HepG2 (cell line): ENCODE results near the gene TLK1. TPM values are rescaled to one million over a fixed set of nuclear protein-coding genes. Genes with fewer than 3 reads are reported as not detected.

Source experiments
- ATAC-seq: fragments of 200-7000 bp; cut with Tn5 transposase; 3 replicates; pipeline ENCODE4 v1.9.1; 2020; ENCODE audit warnings: mild to moderate bottlenecking, moderate library complexity
- BruUV-seq: library from RNA; stranded (reverse); fragments of 400-500 nt; replicated peaks from 2 replicates; lab custom pipeline; 2021; lab: Mats Ljungman, UMichigan
- CTCF ChIA-PET: fragments of 300-600 bp; formaldehyde crosslinking; extraction: SDS; loops from one replicate; lab custom pipeline; 2021; ENCODE audit warnings: low total read pairs, inconsistent platforms, low intra/inter-chr PET ratio; lab: Yijun Ruan, JAX
- POLR2A ChIA-PET: fragments of 350-600 bp; sonication (Branson Sonifier 250); formaldehyde crosslinking; loops from one replicate; lab custom pipeline; 2020; ENCODE audit warnings: antibody characterized with exemption, inconsistent platforms; lab: Yijun Ruan, JAX
- DNase-seq: peaks from one replicate; pipeline ENCODE4 v3.0.0-alpha.2; 2015; ENCODE audit warnings: low spot score
- FAIRE-seq: peaks from 3 replicates; lab custom pipeline; 2011; peaks lifted over from hg19 to GRCh38; lab: Jason Lieb, UNC
- H2AFZ ChIP-seq: one replicate; pipeline ENCODE4 v1.6.1; 2011; ENCODE audit warnings: low read length, inconsistent platforms
- H3K27ac ChIP-seq: fragments of 300-600 bp; 3 replicates; pipeline ENCODE4 v1.8.0; 2011; ENCODE audit warnings: mixed run types, mild to moderate bottlenecking, mixed read lengths, low read length, inconsistent platforms; ENCODE audit not compliant: insufficient read depth; ENCODE audit errors: extremely low read length
- H3K27me3 ChIP-seq, 2 experiments: fragments of 200-600 bp in 1 of 2; 2 replicates in 1 of 2; 3 replicates in 1 of 2; pipeline versions ENCODE4 v1.6.0 to v1.8.0; 2011; ENCODE audit warnings: low read length in 2 of 2, mild to moderate bottlenecking in 2 of 2, moderate library complexity in 2 of 2, inconsistent platforms in 1 of 2; ENCODE audit not compliant: insufficient read depth in 2 of 2, control insufficient read depth in 1 of 2
- H3K36me3 ChIP-seq, 2 experiments: fragments of 200-600 bp in 1 of 2; replicated peaks in 1 of 2; 2 replicates in 1 of 2; 3 replicates in 1 of 2; pipeline versions ENCODE4 v1.5.1 to v1.8.0; 2011; ENCODE audit warnings: low read length in 2 of 2, inconsistent platforms in 1 of 2; ENCODE audit not compliant: insufficient read depth in 2 of 2, control insufficient read depth in 1 of 2
- H3K4me1 ChIP-seq: 2 replicates; pipeline ENCODE4 v1.5.1; 2012; ENCODE audit warnings: low read length, inconsistent platforms; ENCODE audit not compliant: insufficient read depth
- H3K4me2 ChIP-seq: 2 replicates; pipeline ENCODE4 v1.6.0; 2011; ENCODE audit warnings: low read depth, low read length, inconsistent platforms
- H3K4me3 ChIP-seq, 3 experiments: fragments of 200-600 bp in 1 of 3; sonication (generic), shearing (Covaris generic) in 1 of 3; replicated peaks in 1 of 3; 2 replicates each; pipeline ENCODE4 v1.5.1; 2011 to 2016; ENCODE audit warnings: low read length in 3 of 3, inconsistent platforms in 2 of 3, low read depth in 2 of 3, mild to moderate bottlenecking in 2 of 3, control low read depth in 1 of 3, mixed read lengths in 1 of 3; ENCODE audit not compliant: insufficient read depth in 1 of 3
- H3K79me2 ChIP-seq: one replicate; pipeline ENCODE4 v1.6.1; 2011; ENCODE audit warnings: low read length, inconsistent platforms; ENCODE audit not compliant: insufficient read depth
- H3K9ac ChIP-seq: 2 replicates; pipeline ENCODE4 v1.6.0; 2011; ENCODE audit warnings: mild to moderate bottlenecking, low read depth, low read length, inconsistent platforms; ENCODE audit not compliant: insufficient read depth
- H3K9me3 ChIP-seq: 2 replicates; pipeline ENCODE4 v1.5.1; 2012; ENCODE audit warnings: mild to moderate bottlenecking, low read length
- H4K20me1 ChIP-seq: 2 replicates; pipeline ENCODE4 v1.6.0; 2011; ENCODE audit warnings: inconsistent platforms, mild to moderate bottlenecking, low read length, moderate library complexity; ENCODE audit not compliant: insufficient read depth
- EP300 ChIP-seq, 3 experiments: sonication (generic) in 1 of 3; formaldehyde crosslinking in 1 of 3; IDR thresholded peaks; 2 replicates each; pipeline versions ENCODE4 v1.5.1 to v1.6.1; 2011 to 2020; ENCODE audit warnings: low read depth in 2 of 3, low read length in 2 of 3, borderline replicate concordance in 1 of 3, improper control_type of control experiment in 1 of 3, mild to moderate bottlenecking in 1 of 3, missing genetic modification reagents in 1 of 3, moderate library complexity in 1 of 3
- ETS1 ChIP-seq: sonication (generic); formaldehyde crosslinking; IDR thresholded peaks from 2 replicates; pipeline ENCODE4 v1.4.0; 2020; ENCODE audit warnings: missing genetic modification reagents
- GLI4 ChIP-seq: sonication (generic); formaldehyde crosslinking; IDR thresholded peaks from 2 replicates; pipeline ENCODE4 v1.5.1; 2020; ENCODE audit warnings: missing genetic modification reagents, mild to moderate bottlenecking, moderate library complexity, borderline replicate concordance
- GZF1 ChIP-seq: sonication (generic); formaldehyde crosslinking; IDR thresholded peaks from 2 replicates; pipeline ENCODE4 v1.5.1; 2020; ENCODE audit warnings: mild to moderate bottlenecking, missing genetic modification reagents
- HINFP ChIP-seq: sonication (generic); formaldehyde crosslinking; IDR thresholded peaks from 2 replicates; pipeline ENCODE4 v1.4.0; 2020; ENCODE audit warnings: low read depth, mild to moderate bottlenecking, missing genetic modification reagents
- KAT2B ChIP-seq: fragments of 150-350 bp; IDR thresholded peaks from 2 replicates; pipeline ENCODE4 v1.6.1; 2014; ENCODE audit warnings: low read depth, low read length, borderline replicate concordance
- NPAS2 ChIP-seq: sonication (generic); formaldehyde crosslinking; IDR thresholded peaks from 2 replicates; pipeline ENCODE4 v1.8.0; 2022; ENCODE audit warnings: mild to moderate bottlenecking, missing genetic modification reagents, borderline replicate concordance
- ONECUT2 ChIP-seq: sonication (generic); formaldehyde crosslinking; IDR thresholded peaks from 2 replicates; pipeline ENCODE4 v1.4.0; 2020; ENCODE audit warnings: missing genetic modification reagents
- PLSCR1 ChIP-seq: sonication (generic); formaldehyde crosslinking; IDR thresholded peaks from 2 replicates; pipeline ENCODE4 v1.5.0; 2020; ENCODE audit warnings: missing genetic modification reagents, mild to moderate bottlenecking, borderline replicate concordance
- SNAI1 ChIP-seq: sonication (generic); formaldehyde crosslinking; IDR thresholded peaks from 2 replicates; pipeline ENCODE4 v1.5.0; 2020; ENCODE audit warnings: mild to moderate bottlenecking, missing genetic modification reagents, borderline replicate concordance
- ZBTB20 ChIP-seq: sonication (generic); formaldehyde crosslinking; IDR thresholded peaks from 2 replicates; pipeline ENCODE4 v1.8.1; 2023; ENCODE audit warnings: missing genetic modification reagents, low read depth, mild to moderate bottlenecking, borderline replicate concordance
- ZBTB46 ChIP-seq: sonication (generic); formaldehyde crosslinking; IDR thresholded peaks from 2 replicates; pipeline ENCODE4 v1.4.0; 2020; ENCODE audit warnings: mild to moderate bottlenecking, missing genetic modification reagents, borderline replicate concordance
- ZFP82 ChIP-seq: sonication (generic); formaldehyde crosslinking; IDR thresholded peaks from 2 replicates; pipeline ENCODE4 v1.5.1; 2020; ENCODE audit warnings: mild to moderate bottlenecking, missing genetic modification reagents, borderline replicate concordance
- ZMYM2 ChIP-seq: sonication (generic); formaldehyde crosslinking; IDR thresholded peaks from 2 replicates; pipeline ENCODE4 v1.8.0; 2022; ENCODE audit warnings: mild to moderate bottlenecking, missing genetic modification reagents
- ZNF224 ChIP-seq: sonication (generic); formaldehyde crosslinking; IDR thresholded peaks from 2 replicates; pipeline ENCODE4 v1.5.0; 2020; ENCODE audit warnings: mild to moderate bottlenecking, missing genetic modification reagents
- ZNF414 ChIP-seq: sonication (generic); formaldehyde crosslinking; IDR thresholded peaks from 2 replicates; pipeline ENCODE4 v1.5.0; 2020; ENCODE audit warnings: missing genetic modification reagents
- ZNF577 ChIP-seq: sonication (generic); formaldehyde crosslinking; IDR thresholded peaks from 2 replicates; pipeline ENCODE4 v1.4.0; 2020; ENCODE audit warnings: mild to moderate bottlenecking, low read depth, missing genetic modification reagents, borderline replicate concordance
- ZNF766 ChIP-seq: sonication (generic); formaldehyde crosslinking; IDR thresholded peaks from 2 replicates; pipeline ENCODE4 v1.5.0; 2020; ENCODE audit warnings: missing genetic modification reagents, borderline replicate concordance
- WGBS: methylation state at CpG from one replicate; pipeline ENCODE4 v1.1.6; 2017; ENCODE audit warnings: low lambda C conversion rate; 5-methylcytosine and 5-hydroxymethylcytosine counted together
- in situ Hi-C: cut with HindIII; loops from 2 replicates; pipeline ENCODE4 v1.10.0; 2017; ENCODE audit warnings: low pct_unique_long_range_greater_than_20kb; ENCODE audit not compliant: extremely low pct_ligation_motif_present
- intact Hi-C: fragments of 100-400 bp; cut with micrococcal nuclease; formaldehyde crosslinking; loops from one replicate; pipeline ENCODE4 v1.10.0; 2022; ENCODE audit not compliant: unreplicated experiment
- polyA plus RNA-seq, 8 experiments: library from polyadenylated mRNA; depleted of rRNA in 3 of 8; stranded (reverse) in 7 of 8; unstranded in 1 of 8; fragments of >200 nt; fragmentation: Illumina TruSeq in 4 of 8; extraction: Trizol in 4 of 8; gene quantifications; 2 replicates each; pipeline versions ENCODE4 v1.2.1 to v1.2.3, GENCODE V29; 2011 to 2016; ENCODE audit warnings: low read depth in 4 of 8, missing spikeins in 1 of 8, mixed read lengths in 1 of 8; ENCODE audit not compliant: insufficient read depth in 1 of 8
- total RNA-seq, 5 experiments: library from RNA; depleted of rRNA; stranded (reverse); fragments of >200 nt; fragmentation: Illumina TruSeq; extraction: Trizol; gene quantifications; 2 replicates each; pipeline ENCODE4 v1.2.3, GENCODE V29; 2016; ENCODE audit warnings: low read depth in 1 of 5

Gene TLK1
- total and polyA plus RNA-seq, 2 of the 13 experiments (the other 11 are each of a cell fraction or from before 2014, with no cell fraction given): 16.8 to 28.7 TPM

- no TSS peak for BruUV-seq
- no peak overlapping the region for H3K4me3 ChIP-seq
- CTCF ChIA-PET: no interaction called here
- no peak overlapping the region for H3K9ac ChIP-seq
- H3K27me3 ChIP-seq: no peaks in the 10 kb centered on the region
- in situ Hi-C loops (no loop called here), intact Hi-C loops (no loop called here)
- DNase-seq: no peak
- peaks cover 10 to 61% of the 10 kb centered on the region in 2 experiments for H3K36me3 ChIP-seq
- WGBS: 97% methylated on average over 1 of the region's 1 CpG
- no peaks in the 10 kb centered on the region for H3K79me2 ChIP-seq
- H4K20me1 ChIP-seq: no peaks in the 10 kb centered on the region
- no peak overlapping the region for H3K4me2 ChIP-seq
- TF ChIP-seq ZBTB46 (CRISPR knock-in tag): no peak
- TF ChIP-seq HINFP (CRISPR knock-in tag): no peak
- no peak for TF ChIP-seq GLI4
- TF ChIP-seq SNAI1 (CRISPR knock-in tag): no peak
- no peak for TF ChIP-seq KAT2B
- TF ChIP-seq ZBTB20 (CRISPR knock-in tag): no peak
- TF ChIP-seq PLSCR1 (CRISPR knock-in tag): no peak
- TF ChIP-seq ONECUT2 (CRISPR knock-in tag): no peak
- TF ChIP-seq GZF1 (CRISPR knock-in tag): no peak
- TF ChIP-seq ZNF577 (CRISPR knock-in tag): no peak
- TF ChIP-seq ZNF414 (CRISPR knock-in tag): no peak
- TF ChIP-seq NPAS2 (CRISPR knock-in tag): no peak
- TF ChIP-seq ZNF766: no peak
- no peak for TF ChIP-seq ETS1
- TF ChIP-seq EP300 (IDR thresholded peaks at IDR 0.05; ENCODE audit: low read depth in 2 of 2, low read length in 2 of 2): no peak
- TF ChIP-seq EP300 (CRISPR knock-in tag; IDR thresholded peaks at IDR 0.05; ENCODE audit: borderline replicate concordance): no peak
- no peak for TF ChIP-seq ZNF224 (CRISPR knock-in tag)
- no peak for TF ChIP-seq ZMYM2 (CRISPR knock-in tag)
- TF ChIP-seq ZFP82: no peak
- no peaks in the 10 kb centered on the region for H3K9me3 ChIP-seq
- H3K27ac ChIP-seq: no peak overlapping the region
- H2AFZ ChIP-seq: no peak overlapping the region
- POLR2A ChIA-PET: no interaction called here
- ATAC-seq: no peak
- FAIRE-seq: no peak
- no peaks in the 10 kb centered on the region for H3K4me1 ChIP-seq
Measured at GRCh38 chr2:171013851-171014250, 146.8 kb downstream of the TLK1 start.
